BJ (cell line): Measurements from ENCODE around the gene GPR62. TPM values are rescaled to one million over a fixed set of nuclear protein-coding genes. Genes with fewer than 3 reads are reported as not detected.

Source experiments
- CTCF ChIA-PET: fragments of 350-600 bp; formaldehyde crosslinking; extraction: SDS; loops from one replicate; lab custom pipeline; 2021; ENCODE audit warnings: antibody characterized with exemption, inconsistent platforms; lab: Yijun Ruan, JAX
- POLR2A ChIA-PET: fragments of 300-600 bp; sonication (Branson Sonifier 250); formaldehyde crosslinking; extraction: SDS; loops from one replicate; lab custom pipeline; 2021; ENCODE audit warnings: antibody characterized with exemption; lab: Charles Lee
- DNase-seq: peaks from one replicate; pipeline ENCODE4 v3.0.0-alpha.2; 2011; ENCODE audit warnings: low read depth
- H3K27me3 ChIP-seq: 2 replicates; pipeline ENCODE4 v1.6.0; 2011; ENCODE audit warnings: low read length; ENCODE audit not compliant: control insufficient read depth, insufficient read depth
- H3K36me3 ChIP-seq: 2 replicates; pipeline ENCODE4 v1.5.1; 2011; ENCODE audit warnings: low read length; ENCODE audit not compliant: control insufficient read depth, insufficient read depth
- H3K4me3 ChIP-seq: 2 replicates; pipeline ENCODE4 v1.5.1; 2011; ENCODE audit warnings: low read depth, mild to moderate bottlenecking, control low read depth, low read length
- CTCF ChIP-seq: IDR thresholded peaks from 2 replicates; pipeline ENCODE4 v1.5.1; 2011; ENCODE audit warnings: low read depth, mild to moderate bottlenecking, control low read depth, inconsistent platforms, low read length, moderate library complexity; ENCODE audit not compliant: insufficient read depth
- polyA plus RNA-seq: library from polyadenylated mRNA; depleted of rRNA; stranded (reverse); fragments of >200 nt; gene quantifications from 2 replicates; pipeline ENCODE4 v1.2.3, GENCODE V29; 2011

GPR62 gene
- polyA plus RNA-seq, 1 experiment = not detected

GRCh38 chr3:51931756-51932155, 23.4 kb upstream of the GPR62 start:
- ChIA-PET CTCF (interaction anchor here (1.6 to 2.1 kb wide), 2 partner anchors 10 to 11 kb away, joined by 3 to 11 read pairs; partner anchors contain the start of genes PARP3 and RRP9), POLR2A (no interaction called here)
- H3K36me3 ChIP-seq = peaks cover 28% of the 10 kb centered on the region
- TF ChIP-seq CTCF = no peak
- DNase-seq = no peak
- no peaks in the 10 kb centered on the region for H3K27me3 ChIP-seq
- no peak overlapping the region for H3K4me3 ChIP-seq

DNA sequence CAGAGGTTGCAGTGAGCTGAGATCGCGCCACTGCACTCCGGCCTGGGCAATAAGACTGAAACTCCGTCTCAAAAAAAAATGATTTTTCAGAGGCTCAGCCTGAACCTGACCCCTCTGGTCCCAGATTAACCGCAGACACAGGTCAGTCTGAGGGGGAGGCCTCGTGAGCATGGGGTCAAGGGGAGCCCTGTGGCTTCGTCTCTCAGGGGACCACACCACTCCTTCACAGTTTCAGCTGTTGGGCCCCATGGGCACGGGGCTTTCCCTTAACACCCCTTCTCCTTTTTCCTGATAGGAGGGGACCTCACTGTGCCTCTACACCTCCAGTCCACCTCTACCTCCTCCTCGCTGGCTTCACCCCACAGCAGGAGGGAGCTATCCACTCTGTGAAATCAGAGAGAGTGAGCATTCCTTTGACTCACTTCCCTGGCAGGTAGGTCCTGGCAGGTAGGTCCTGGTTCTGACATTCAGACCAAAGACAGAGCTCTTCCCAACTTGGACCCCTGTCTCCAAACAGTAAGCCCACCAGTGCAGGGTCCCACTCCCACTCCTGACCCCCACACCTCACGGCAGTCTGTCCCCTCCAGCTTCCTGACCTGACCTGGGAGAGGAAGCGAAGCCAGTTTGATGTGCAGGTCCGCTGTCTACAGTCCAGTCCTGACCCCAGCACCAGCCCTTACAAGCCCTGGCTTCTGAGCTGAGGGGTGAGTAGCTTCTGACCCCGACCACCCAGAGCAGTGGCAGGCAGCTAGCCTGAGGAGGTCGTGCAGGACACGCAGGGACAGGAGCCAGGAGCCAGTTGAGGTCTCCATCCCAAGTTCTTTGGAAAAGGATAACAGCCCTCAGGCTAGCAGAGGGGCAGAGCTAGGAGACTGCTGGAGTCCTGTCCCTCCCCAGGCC, 22.5 kb upstream of the GPR62 start:
- Histone ChIP-seq H3K4me3 (no peak overlapping the region), H3K27me3 (no peaks in the 10 kb centered on the region), H3K36me3 (peaks cover 37% of the 10 kb centered on the region)
- TF ChIP-seq CTCF = no peak
- ChIA-PET POLR2A (no interaction called here), CTCF (interaction anchor here (1.6 to 2.1 kb wide), 2 partner anchors 9 to 10 kb away, joined by 3 to 11 read pairs; partner anchors contain the start of genes PARP3 and RRP9)
- no peak for DNase-seq

DNA sequence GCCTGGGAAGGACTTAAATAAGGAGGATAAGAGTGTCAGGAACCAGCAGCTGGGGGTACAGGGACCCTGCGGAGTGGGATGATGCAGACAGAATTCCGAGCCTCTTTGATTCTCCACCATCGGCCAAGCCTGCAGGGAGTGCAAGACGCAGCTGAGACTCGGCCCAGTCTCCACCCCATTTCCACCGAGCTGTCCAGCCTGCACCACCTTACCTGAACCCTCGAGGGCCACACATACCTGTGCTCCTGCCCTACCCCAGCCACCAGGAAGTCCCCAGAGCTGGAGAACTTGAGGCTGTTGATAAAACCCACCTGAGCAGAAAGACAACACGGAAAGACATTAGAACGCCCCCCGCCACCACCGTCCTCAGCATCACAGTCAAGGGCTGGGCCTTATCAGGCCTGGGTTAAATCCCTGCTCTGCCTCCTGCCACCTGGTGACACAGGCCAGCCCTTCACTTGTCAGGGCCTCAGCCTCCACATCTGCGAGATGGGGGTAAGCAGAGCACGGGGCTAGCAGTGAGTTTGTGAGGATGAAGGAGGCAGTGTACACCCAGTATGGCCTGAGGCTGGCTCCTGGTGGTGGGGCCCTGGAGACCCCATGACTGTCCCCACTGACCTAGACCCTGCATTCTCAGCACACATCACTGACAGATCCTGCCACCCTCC, 21.6 kb upstream of the GPR62 start:
- ChIA-PET POLR2A (no interaction called here), CTCF (interaction anchor here (1.3 to 2.1 kb wide), 2 partner anchors 8 to 40 kb away, joined by 3 to 11 read pairs; partner anchors contain the start of genes ABHD14B, PARP3 and RRP9)
- DNase-seq = no peak
- TF ChIP-seq CTCF = no peak
- peaks cover 39% of the 10 kb centered on the region for H3K36me3 ChIP-seq
- no peak overlapping the region for H3K4me3 ChIP-seq
- H3K27me3 ChIP-seq = no peaks in the 10 kb centered on the region

DNA sequence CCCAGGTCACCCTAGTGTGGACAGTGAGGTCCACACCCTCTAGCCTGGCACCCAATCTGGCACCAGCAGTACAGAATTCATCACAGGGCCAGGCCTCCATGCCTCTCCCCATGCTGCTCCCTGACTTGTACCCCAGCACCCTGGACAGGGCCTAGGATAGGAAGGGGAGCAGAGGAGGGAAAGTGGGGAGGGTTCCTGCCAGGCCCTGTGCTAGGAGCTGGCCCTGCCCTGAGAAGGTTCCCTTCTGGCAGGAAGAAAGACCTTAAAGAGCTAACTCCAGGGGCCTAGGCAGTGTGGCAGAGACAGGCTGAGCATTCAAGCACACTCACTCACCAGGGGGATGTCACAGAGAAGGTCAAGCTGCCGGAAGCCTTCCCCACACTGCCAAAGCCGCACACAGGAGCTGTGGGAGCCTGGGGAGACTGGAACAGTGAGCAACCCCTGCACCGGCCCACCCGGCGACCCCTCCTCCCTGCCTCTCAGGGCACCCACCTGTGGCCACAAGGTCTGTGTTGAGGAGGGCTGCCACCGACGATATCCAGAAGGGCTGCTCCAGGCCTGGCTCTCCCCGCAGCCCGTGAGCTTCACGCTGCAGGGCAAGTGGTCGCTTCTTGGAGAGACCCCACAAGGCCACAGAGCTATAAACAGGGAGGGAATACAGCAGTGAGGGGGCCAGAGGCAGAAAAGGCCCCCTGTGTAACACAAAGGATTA, 20.9 kb upstream of the GPR62 start:
- POLR2A ChIA-PET = no interaction called here
- no peak overlapping the region for H3K4me3 ChIP-seq
- no peak for DNase-seq
- no peaks in the 10 kb centered on the region for H3K27me3 ChIP-seq
- CTCF ChIA-PET = interaction anchor here (1.3 kb wide), 1 partner anchor 40 kb away, joined by 3 read pairs; the partner anchor contains the start of gene ABHD14B
- H3K36me3 ChIP-seq = peaks cover 39% of the 10 kb centered on the region
- no peak for TF ChIP-seq CTCF
